Measurements from ENCODE around the gene UAP1.

DNA sequence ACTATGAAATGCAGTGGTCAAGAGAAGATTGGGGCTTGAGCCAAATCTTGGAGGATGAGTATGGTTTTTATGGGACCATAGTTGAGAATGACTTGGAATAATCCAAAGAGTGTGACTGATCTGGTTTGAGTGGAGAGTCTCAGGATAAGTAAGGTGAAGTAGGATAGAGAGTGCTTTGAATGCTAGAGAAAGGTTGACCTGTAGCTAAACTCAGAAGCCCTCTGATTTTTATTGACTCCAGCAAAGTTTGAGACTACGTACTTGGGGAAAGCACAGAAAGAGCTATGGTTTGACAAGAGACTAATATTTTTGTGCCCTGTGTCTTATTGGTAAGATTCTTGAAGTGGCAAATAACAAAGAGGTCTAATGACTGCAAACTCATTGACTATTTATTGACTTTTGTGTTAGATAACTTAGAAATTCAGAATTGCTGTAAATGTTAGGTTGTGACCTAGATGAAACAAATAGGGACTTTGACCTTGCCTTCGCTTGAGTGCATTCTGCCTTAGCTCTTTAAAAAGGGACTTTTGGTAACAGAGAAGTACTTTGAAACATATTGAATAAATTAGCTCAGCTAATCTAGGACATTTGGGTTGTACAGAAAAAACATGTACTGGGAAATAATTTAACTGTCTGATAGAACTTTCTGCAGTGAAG is 35.1 kb downstream of the UAP1 start:
- TF ChIP-seq GATA2 (IDR thresholded peaks at IDR 0.05; ENCODE audit: low read depth, low read length) (no peak), GATA3 (IDR thresholded peaks at IDR 0.05; ENCODE audit: low read depth, low read length) (no peak)

Data from SH-SY5Y (cell line).